Measurements from ENCODE around the gene TSPAN4. TPM values are rescaled to one million over a fixed set of nuclear protein-coding genes. Genes with fewer than 3 reads are reported as not detected.

Gene TSPAN4
- polyA plus RNA-seq, 6 donors from 2014 or later = 1.5 to 3.4 (median 2.8) TPM; not detected in 1

GRCh38 chr11:838441-839279, 4.0 kb upstream of the TSPAN4 start:
- DNase-seq (no peak), ATAC-seq (ENCODE audit: low read depth in 2 of 2) (no peak)
- H3K36me3 Mint-ChIP-seq = no peaks in the 10 kb centered on the region
- peak overlapping the region in 1 of 6 donors; percentile 68 for H3K27ac Mint-ChIP-seq
- H3K9me3 Mint-ChIP-seq = no peaks in the 10 kb centered on the region
- H3K4me1 Mint-ChIP-seq = peaks cover 15 to 24% (median 24%) of the 10 kb centered on the region in 3 donors
- peak overlapping the region in 1 of 8 donors; percentile 38 for H3K4me3 Mint-ChIP-seq
- peaks cover 3 to 12% (median 5%) of the 10 kb centered on the region in 3 donors for H3K27me3 Mint-ChIP-seq

- Mint-ChIP-seq H3K27me3 (peaks cover 0 to 10% (median 6%) of the 10 kb centered on the region in 3 donors), H3K9me3 (no peaks in the 10 kb centered on the region), H3K4me3 (peak overlapping the region in 2 of 8 donors; percentile 49 to 87), H3K36me3 (no peaks in the 10 kb centered on the region), H3K4me1 (peaks cover 21 to 25% (median 21%) of the 10 kb centered on the region in 3 donors), H3K27ac (peak overlapping the region in 1 of 6 donors; percentile 68)
- ATAC-seq (ENCODE audit: low read depth in 2 of 2) (no peak), DNase-seq (no peak)
Observed at GRCh38 chr11:839280-839623, 3.4 kb upstream of the TSPAN4 start.

GRCh38 chr11:839875-840617, 2.6 kb upstream of the TSPAN4 start:
- Mint-ChIP-seq H3K9me3 (no peaks in the 10 kb centered on the region), H3K36me3 (no peaks in the 10 kb centered on the region), H3K4me3 (peak overlapping the region in 7 of 8 donors; percentile 77 to 92 (median 84)), H3K27ac (peak overlapping the region in 1 of 6 donors; percentile 28), H3K4me1 (peaks cover 21 to 29% (median 27%) of the 10 kb centered on the region in 3 donors), H3K27me3 (peaks cover 0 to 13% (median 6%) of the 10 kb centered on the region in 3 donors)
- no peak for ATAC-seq (ENCODE audit: low read depth in 2 of 2)
- DNase-seq = no peak

DNA sequence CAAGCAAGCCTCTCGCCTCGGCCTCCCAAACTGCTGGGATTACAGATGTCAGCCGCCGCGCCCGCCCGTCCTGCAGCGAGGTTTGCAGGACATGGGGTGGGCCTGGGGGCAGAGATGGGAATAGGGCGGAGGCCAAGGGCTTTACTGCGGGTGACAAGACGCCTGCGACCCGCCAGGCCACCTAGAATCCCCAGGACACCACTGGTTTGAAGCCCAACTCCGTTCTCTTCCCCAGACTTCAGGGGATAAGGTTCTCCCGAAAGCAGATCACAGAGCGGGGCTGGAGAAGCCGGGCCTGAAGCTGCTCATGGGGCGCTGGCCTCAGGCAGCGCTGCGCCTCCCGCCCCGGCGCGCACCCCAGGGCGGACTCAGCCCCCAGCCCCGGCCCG, 677 bp upstream of the TSPAN4 start:
- DNase-seq (no peak), ATAC-seq (ENCODE audit: low read depth in 2 of 2) (peak; percentile 47 to 53)
- Mint-ChIP-seq H3K27me3 (peaks cover 0 to 25% (median 6%) of the 10 kb centered on the region in 3 donors), H3K4me3 (peak overlapping the region; percentile 82 to 94 (median 85)), H3K9me3 (no peaks in the 10 kb centered on the region), H3K36me3 (no peaks in the 10 kb centered on the region), H3K27ac (peak overlapping the region in 3 of 6 donors; percentile 62 to 73 (median 73)), H3K4me1 (peaks cover 21 to 30% (median 26%) of the 10 kb centered on the region in 3 donors)

DNA sequence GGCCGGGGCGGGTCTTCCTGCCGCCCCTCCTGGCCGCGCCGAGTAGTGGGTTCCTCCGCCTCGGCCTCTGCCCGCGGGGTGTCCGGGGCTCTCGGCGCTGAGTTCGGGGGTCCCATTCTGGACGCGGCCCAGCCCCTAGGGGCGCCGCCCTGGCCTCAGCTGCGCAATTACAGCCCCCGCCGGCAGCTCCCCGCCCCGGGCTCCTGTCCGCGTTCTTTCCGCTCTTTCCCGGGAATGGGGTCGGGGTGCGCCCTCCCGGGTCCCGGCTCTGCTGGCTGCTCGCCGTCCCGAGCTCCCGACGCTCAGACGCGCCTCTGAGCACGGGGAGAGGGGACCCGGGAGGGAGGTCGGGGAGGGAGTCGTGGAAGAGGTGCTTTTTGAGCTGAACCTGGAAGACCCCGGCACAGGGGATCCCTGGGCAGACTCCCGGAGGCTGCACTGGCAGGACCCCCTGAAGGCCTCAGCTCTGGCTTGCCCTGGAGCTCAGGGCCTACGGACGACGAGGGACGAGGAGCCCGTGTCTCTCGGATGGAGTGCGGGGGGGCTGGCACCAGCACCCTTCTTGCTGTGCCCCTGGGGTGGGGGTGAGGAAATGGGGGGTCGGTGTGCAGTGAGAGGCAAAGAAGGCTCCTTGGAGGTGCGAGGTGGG, 558 bp downstream of the TSPAN4 start:
- Mint-ChIP-seq H3K27ac (peak overlapping the region in 2 of 6 donors; percentile 73 to 86), H3K27me3 (peaks cover 0 to 27% (median 6%) of the 10 kb centered on the region in 3 donors), H3K9me3 (no peaks in the 10 kb centered on the region), H3K36me3 (no peaks in the 10 kb centered on the region), H3K4me3 (peak overlapping the region; percentile 68 to 92 (median 84)), H3K4me1 (peaks cover 21 to 30% (median 26%) of the 10 kb centered on the region in 3 donors)
- ATAC-seq (ENCODE audit: low read depth in 2 of 2) (peak in 1 of 2 donors; percentile 4), DNase-seq (no peak)

- Mint-ChIP-seq H3K27ac (peak overlapping the region in 2 of 6 donors; percentile 28 to 86), H3K4me3 (peak overlapping the region; percentile 68 to 92 (median 82)), H3K9me3 (no peaks in the 10 kb centered on the region), H3K4me1 (peaks cover 21 to 36% (median 26%) of the 10 kb centered on the region in 3 donors), H3K36me3 (no peaks in the 10 kb centered on the region), H3K27me3 (peaks cover 0 to 32% (median 6%) of the 10 kb centered on the region in 3 donors)
- DNase-seq = no peak
- no peak for ATAC-seq (ENCODE audit: low read depth in 2 of 2)
Observed at GRCh38 chr11:843818-844692, 1.4 kb downstream of the TSPAN4 start.

- ATAC-seq (ENCODE audit: low read depth in 2 of 2) (no peak), DNase-seq (no peak)
- Mint-ChIP-seq H3K27ac (no peak overlapping the region), H3K4me3 (peak overlapping the region in 6 of 8 donors; percentile 19 to 82 (median 61)), H3K36me3 (no peaks in the 10 kb centered on the region), H3K9me3 (no peaks in the 10 kb centered on the region), H3K27me3 (peaks cover 0 to 36% (median 6%) of the 10 kb centered on the region in 3 donors), H3K4me1 (peaks cover 21 to 36% (median 23%) of the 10 kb centered on the region in 3 donors)
Observed at GRCh38 chr11:844693-845644, 2.3 kb downstream of the TSPAN4 start.

- no peaks in the 10 kb centered on the region for H3K9me3 Mint-ChIP-seq
- ATAC-seq (ENCODE audit: low read depth in 2 of 2) (no peak), DNase-seq (no peak)
- H3K27ac Mint-ChIP-seq = no peak overlapping the region
- peaks cover 0 to 36% (median 6%) of the 10 kb centered on the region in 3 donors for H3K27me3 Mint-ChIP-seq
- H3K4me3 Mint-ChIP-seq = peak overlapping the region in 2 of 8 donors; percentile 36 to 81
- no peaks in the 10 kb centered on the region for H3K36me3 Mint-ChIP-seq
- peaks cover 14 to 28% (median 15%) of the 10 kb centered on the region in 3 donors for H3K4me1 Mint-ChIP-seq
Observed at GRCh38 chr11:845872-846495, 3.3 kb downstream of the TSPAN4 start.

DNA sequence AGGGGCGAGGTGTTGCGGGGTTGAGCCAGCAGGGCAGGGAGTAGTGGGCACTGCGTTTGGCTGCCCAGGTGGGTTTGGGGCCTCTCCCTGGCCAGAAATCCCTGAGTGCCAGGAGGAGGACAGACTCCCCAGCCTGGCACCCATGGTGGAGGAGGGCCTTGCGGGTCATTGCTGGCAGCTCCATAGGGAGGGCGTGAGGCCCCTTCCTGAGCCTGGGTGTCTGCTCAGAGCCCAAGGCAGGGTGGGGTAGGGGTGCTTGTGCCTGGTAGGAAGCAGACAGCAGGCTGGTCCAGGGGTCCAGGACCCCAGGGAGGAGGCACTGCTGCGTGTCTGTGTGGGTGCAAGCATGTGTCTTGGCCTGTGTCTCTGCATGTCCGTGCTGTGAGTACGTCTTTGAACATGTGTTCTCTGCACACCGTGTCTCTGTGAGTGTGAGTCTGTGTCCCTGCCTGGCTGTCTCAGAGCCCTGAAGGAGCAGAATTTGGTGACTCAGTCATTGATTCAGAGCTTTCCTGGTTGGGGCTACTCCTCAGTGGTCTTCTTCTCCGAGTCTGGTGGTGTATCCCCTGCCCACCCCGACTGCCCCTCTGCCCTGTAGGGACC, 3.9 kb downstream of the TSPAN4 start:
- no peak for ATAC-seq (ENCODE audit: low read depth in 2 of 2)

GRCh38 chr11:847876-848275, 5.2 kb downstream of the TSPAN4 start:
- H3K36me3 Mint-ChIP-seq = no peaks in the 10 kb centered on the region
- H3K9me3 Mint-ChIP-seq = no peaks in the 10 kb centered on the region
- DNase-seq (no peak), ATAC-seq (ENCODE audit: low read depth in 2 of 2) (no peak)
- H3K27ac Mint-ChIP-seq = no peak overlapping the region
- peak overlapping the region in 1 of 8 donors; percentile 76 for H3K4me3 Mint-ChIP-seq
- peaks cover 10 to 25% (median 11%) of the 10 kb centered on the region in 3 donors for H3K4me1 Mint-ChIP-seq
- H3K27me3 Mint-ChIP-seq = peaks cover 0 to 36% (median 6%) of the 10 kb centered on the region in 3 donors

More for the DNA sequence above, 3.9 kb downstream of the TSPAN4 start:
- no peaks in the 10 kb centered on the region for H3K9me3 Mint-ChIP-seq
- peaks cover 0 to 36% (median 6%) of the 10 kb centered on the region in 3 donors for H3K27me3 Mint-ChIP-seq
- H3K27ac Mint-ChIP-seq = no peak overlapping the region
- H3K36me3 Mint-ChIP-seq = no peaks in the 10 kb centered on the region
- H3K4me3 Mint-ChIP-seq = peak overlapping the region in 3 of 8 donors; percentile 36 to 65 (median 41)
- peaks cover 10 to 25% (median 11%) of the 10 kb centered on the region in 3 donors for H3K4me1 Mint-ChIP-seq
- no peak for DNase-seq

Data from naive B cell (primary cell).